Fibroblast of pulmonary artery (primary cell): Measurements from ENCODE around the gene KMT5B.
A peak's percentile ranks its signal among the peaks of the same experiment; 100 is the strongest.
"Not testable (repeated sequence)": the region's sequence is repeated elsewhere in the genome, so short reads cannot be mapped to it uniquely, and the experiment has no call there.

Source experiments
- DNase-seq: peaks from one replicate; pipeline ENCODE4 v3.0.0-alpha.2; 2010; ENCODE audit warnings: low read depth
- H3K4me3 ChIP-seq: replicated peaks from 2 replicates; pipeline ENCODE4 v1.5.1; 2011; ENCODE audit warnings: low read depth, mild to moderate bottlenecking, control low read depth, low read length, moderate library complexity
- TF ChIP-seq, protein P1 (sequence below): IDR thresholded peaks from 2 replicates; pipeline ENCODE4 v1.5.1; 2011; ENCODE audit warnings: mild to moderate bottlenecking, control low read depth, low read length, inconsistent platforms; ENCODE audit errors: missing control alignments

Gene KMT5B

DNA sequence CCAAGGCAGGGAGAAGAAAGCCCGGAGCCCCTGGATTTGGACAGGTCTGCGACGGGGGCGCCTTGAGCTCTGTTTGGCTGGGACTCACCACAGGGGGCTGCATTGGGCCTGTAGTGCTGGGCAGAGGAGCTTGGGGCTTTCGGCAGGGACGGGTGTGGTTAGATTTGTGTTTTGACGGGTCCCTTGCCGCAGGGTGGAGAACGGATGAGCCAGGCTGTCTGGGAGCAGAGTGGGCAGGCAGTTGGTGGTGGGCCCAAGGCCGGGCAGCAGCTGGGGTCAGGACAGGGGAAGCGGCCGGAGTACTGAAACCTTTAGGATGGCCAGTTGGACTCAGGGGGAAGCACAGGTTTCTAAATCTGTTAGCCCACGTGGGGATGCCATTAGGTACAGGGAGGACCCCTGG, 45.3 kb upstream of the KMT5B start:
- no peak for DNase-seq
- H3K4me3 ChIP-seq: no peak overlapping the region
- TF ChIP-seq, protein P1, sequence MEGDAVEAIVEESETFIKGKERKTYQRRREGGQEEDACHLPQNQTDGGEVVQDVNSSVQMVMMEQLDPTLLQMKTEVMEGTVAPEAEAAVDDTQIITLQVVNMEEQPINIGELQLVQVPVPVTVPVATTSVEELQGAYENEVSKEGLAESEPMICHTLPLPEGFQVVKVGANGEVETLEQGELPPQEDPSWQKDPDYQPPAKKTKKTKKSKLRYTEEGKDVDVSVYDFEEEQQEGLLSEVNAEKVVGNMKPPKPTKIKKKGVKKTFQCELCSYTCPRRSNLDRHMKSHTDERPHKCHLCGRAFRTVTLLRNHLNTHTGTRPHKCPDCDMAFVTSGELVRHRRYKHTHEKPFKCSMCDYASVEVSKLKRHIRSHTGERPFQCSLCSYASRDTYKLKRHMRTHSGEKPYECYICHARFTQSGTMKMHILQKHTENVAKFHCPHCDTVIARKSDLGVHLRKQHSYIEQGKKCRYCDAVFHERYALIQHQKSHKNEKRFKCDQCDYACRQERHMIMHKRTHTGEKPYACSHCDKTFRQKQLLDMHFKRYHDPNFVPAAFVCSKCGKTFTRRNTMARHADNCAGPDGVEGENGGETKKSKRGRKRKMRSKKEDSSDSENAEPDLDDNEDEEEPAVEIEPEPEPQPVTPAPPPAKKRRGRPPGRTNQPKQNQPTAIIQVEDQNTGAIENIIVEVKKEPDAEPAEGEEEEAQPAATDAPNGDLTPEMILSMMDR: no peak

DNA sequence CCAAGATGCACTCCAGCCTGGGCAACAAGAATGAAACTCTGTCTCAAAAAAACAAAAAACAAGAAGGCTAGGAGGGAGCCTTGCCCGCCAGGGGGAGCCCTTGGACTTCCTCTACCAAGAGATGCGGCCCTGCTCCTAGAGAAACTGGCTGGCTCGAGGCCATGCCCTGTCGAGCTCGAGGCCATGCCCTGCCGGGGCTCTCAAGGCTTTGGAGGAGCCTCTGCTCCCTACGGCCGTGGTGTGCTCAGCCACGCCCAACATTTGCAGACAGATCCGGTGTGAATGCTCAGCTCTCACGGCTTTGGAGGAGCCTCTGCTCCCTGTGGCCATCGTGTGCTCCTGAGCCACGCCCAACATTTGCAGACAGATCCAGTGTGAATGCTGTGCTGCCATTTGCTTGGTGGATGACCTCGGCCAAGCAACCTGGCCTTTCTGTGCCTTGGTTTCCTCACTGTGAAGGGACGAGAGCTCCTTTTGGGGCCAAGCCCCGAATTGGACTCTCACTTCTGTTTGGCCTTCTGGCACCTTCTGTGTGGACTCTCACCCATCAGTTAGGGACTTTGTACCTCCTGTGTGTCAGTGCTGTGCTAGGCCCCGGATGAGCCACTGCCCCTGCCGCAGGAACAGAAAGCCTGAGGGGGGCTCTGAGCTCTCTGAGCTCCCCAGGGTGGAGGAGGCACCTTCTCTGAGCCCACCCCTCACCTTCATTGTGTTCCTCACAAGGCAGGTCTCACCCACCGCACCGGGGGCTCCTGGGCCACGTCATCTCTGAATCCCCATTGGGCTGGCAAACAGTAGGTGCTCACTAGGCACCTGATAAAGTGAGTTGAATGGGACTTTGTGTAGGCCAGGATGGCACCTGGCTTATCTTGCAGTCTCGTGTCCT, 44.6 kb upstream of the KMT5B start:
- peak; percentile 93 for DNase-seq
- H3K4me3 ChIP-seq: no peak overlapping the region
- TF ChIP-seq, protein P1: peak; percentile 73

DNA sequence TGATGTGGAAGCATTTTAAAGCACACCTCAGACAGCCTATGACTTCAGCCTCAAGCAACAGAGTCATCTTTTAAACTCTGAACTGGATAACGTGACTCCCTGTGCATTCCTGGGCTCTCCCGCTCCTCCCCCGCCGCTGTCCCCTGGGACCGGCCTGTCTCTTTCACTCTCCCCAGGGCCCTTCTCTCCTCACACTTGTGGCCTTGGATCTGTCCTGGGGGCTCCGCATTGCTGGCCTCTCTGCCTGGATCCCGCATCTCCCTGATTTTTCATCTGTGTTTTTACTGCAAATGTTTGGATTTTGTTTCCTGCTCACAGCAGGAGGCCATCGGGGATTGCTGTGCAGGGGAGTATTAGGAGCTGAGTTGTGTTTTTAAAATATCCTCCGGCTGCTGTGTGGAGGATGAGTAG, 43.2 kb upstream of the KMT5B start:
- peak; percentile 55 for DNase-seq
- H3K4me3 ChIP-seq: no peak overlapping the region
- TF ChIP-seq, protein P1: no peak

DNA sequence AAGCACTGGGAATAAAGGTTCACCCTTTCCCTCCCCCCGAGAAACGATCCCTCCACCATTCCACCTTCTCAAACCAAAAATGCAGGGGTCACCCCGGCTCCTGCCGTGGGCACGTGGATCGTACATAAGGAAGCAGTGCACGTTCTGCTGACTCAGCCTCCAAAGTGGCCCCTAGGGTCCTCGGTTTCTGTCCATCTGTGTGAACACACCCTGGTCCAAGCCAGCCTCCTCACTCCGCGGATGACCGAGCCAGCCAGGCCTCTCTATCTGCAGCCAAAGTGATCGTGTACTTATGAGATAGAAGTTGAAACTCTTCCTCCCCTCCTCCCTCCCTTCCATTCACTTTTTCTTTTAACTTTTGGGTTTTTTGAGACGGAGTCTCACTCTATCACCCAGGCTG, 42.4 kb upstream of the KMT5B start:
- no peak for DNase-seq
- TF ChIP-seq, protein P1: no peak
- H3K4me3 ChIP-seq: no peak overlapping the region

DNA sequence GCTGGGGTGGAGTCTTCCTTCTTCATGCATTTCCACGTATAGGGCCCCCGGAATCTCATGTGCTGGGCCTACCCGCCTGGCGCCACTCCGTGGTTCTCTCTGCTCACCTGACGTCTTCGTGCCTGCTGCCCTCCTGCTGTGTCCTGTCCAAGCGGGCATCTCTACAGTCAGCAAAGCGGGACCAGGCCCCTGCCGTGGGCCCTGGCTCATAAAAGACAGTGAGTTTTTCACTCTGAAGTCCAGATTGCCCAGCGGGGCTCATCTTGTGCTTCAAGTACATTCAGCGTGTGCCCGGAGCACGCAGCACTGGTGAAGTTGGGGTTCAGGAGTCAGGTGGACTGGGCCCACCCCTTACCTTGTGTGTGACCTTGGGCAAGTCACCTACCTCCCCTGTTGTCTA, 41.3 kb upstream of the KMT5B start:
- no peak overlapping the region for H3K4me3 ChIP-seq
- no peak for DNase-seq
- TF ChIP-seq, protein P1: no peak

DNA sequence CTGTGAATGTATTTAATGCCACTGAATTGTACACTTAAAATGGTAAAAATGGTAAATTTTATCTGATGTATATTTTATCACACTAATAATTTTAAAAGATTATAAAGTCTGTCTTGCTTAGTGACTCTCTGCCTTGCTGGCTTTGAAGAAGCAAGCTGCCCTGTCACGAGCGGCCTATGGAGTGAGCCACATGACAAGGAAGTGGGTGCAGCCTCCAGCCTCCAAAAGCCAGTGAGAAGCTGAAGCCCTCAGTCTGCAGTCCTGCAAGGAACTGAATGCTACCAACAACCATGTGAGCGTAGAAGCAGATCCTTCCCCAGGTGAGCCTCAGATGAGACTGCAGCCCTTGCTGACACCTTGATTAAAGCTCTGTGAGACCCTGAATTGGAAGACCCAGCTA, 38.7 kb upstream of the KMT5B start:
- TF ChIP-seq, protein P1: no peak
- no peak for DNase-seq
- H3K4me3 ChIP-seq: no peak overlapping the region

DNA sequence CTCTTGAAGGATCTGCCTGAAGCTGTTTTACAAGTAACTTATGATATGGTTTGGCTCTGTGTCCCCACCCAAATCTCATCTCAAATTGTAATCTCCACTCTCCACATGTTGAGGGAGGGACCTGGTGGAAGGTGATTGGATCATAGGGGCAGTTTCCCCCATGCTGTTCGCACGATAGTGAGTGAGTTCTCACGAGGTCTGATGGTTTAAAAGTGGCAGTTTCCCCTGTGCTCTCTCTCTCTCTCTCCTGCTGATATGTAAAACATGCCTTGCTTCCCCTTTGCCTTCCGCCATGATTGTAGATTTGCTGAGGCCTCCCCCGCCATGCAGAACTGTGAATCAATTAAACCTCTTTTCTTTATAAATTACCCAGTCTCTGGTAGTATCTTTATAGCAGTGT, 31.8 kb upstream of the KMT5B start:
- not testable (repeated sequence) for DNase-seq, H3K4me3 ChIP-seq

DNA sequence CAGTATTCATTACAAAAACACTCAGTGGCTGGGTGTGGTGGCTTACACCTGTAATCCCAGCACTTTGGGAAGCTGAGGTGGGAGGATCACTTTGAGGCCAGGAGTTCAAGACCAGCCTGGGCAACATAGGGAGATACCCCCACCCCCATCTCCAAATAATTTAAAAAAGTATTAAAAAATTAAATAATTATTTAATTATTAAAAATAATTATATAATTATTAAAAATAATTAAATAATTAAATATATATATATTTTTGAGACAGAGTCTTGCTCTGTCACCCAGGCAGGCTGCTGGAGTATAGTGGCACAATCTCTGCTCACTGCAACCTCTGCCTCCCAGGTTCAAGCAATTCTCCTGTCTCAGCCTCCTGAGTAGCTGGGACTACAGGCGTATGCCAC, 30.8 kb upstream of the KMT5B start:
- H3K4me3 ChIP-seq, DNase-seq: not testable (repeated sequence)
